H9 (cell line): ENCODE results near the gene PBX4. TPM values are rescaled to one million over a fixed set of nuclear protein-coding genes. Genes with fewer than 3 reads are reported as not detected.

Experiments
- DNase-seq: peaks from one replicate; pipeline ENCODE4 v3.0.0-alpha.2; 2017
- H2AFZ ChIP-seq: one replicate; pipeline ENCODE4 v1.6.1; 2013; ENCODE audit warnings: mild to moderate bottlenecking, low read length, control low read depth, moderate library complexity
- H2AK5ac ChIP-seq: 2 replicates; pipeline ENCODE4 v1.6.1; 2013; ENCODE audit warnings: low read length, control low read depth, mixed read lengths; ENCODE audit not compliant: insufficient read length
- H2BK120ac ChIP-seq: one replicate; pipeline ENCODE4 v1.6.1; 2013; ENCODE audit warnings: low read depth, mild to moderate bottlenecking, low read length, control low read depth, inconsistent platforms; ENCODE audit not compliant: poor library complexity, severe bottlenecking
- H2BK12ac ChIP-seq: 2 replicates; pipeline ENCODE4 v1.6.1; 2013; ENCODE audit warnings: low read length, control low read depth, mixed read lengths, low read depth; ENCODE audit not compliant: insufficient read length
- H2BK15ac ChIP-seq: 2 replicates; pipeline ENCODE4 v1.6.1; 2013; ENCODE audit warnings: low read depth, low read length, control low read depth
- H2BK20ac ChIP-seq: one replicate; pipeline ENCODE4 v1.6.1; 2013; ENCODE audit warnings: low read depth, mild to moderate bottlenecking, low read length, control low read depth, inconsistent platforms; ENCODE audit not compliant: poor library complexity, severe bottlenecking
- H2BK5ac ChIP-seq: 2 replicates; pipeline ENCODE4 v1.6.1; 2013; ENCODE audit warnings: low read length, control low read depth, mixed read lengths; ENCODE audit not compliant: insufficient read length
- H3K14ac ChIP-seq: 2 replicates; pipeline ENCODE4 v1.6.1; 2013; ENCODE audit warnings: low read length, control low read depth; ENCODE audit not compliant: insufficient read depth
- H3K18ac ChIP-seq: 2 replicates; pipeline ENCODE4 v1.6.1; 2013; ENCODE audit warnings: low read depth, mild to moderate bottlenecking, mixed read lengths, low read length, control low read depth; ENCODE audit not compliant: insufficient read length
- H3K23ac ChIP-seq: 2 replicates; pipeline ENCODE4 v1.6.1; 2013; ENCODE audit warnings: low read length, control low read depth, mixed read lengths, low read depth; ENCODE audit not compliant: insufficient read length
- H3K23me2 ChIP-seq: 2 replicates; pipeline ENCODE4 v1.6.1; 2013; ENCODE audit warnings: low read depth, mild to moderate bottlenecking, mixed read lengths, low read length, control low read depth; ENCODE audit not compliant: insufficient read length, poor library complexity, severe bottlenecking
- H3K27ac ChIP-seq: 2 replicates; pipeline ENCODE4 v1.5.1; 2013; ENCODE audit warnings: low read length, control low read depth, mixed read lengths, low read depth; ENCODE audit not compliant: insufficient read length
- H3K27me3 ChIP-seq: 2 replicates; pipeline ENCODE4 v1.6.1; 2013; ENCODE audit warnings: low read length, control low read depth, inconsistent platforms; ENCODE audit not compliant: insufficient read depth
- H3K4ac ChIP-seq: 2 replicates; pipeline ENCODE4 v1.6.1; 2013; ENCODE audit warnings: low read depth, mild to moderate bottlenecking, control low read depth, inconsistent platforms, low read length, moderate library complexity
- H3K4me1 ChIP-seq: 2 replicates; pipeline ENCODE4 v1.6.1; 2013; ENCODE audit warnings: low read length, control low read depth, inconsistent platforms; ENCODE audit not compliant: insufficient read depth
- H3K4me2 ChIP-seq: 2 replicates; pipeline ENCODE4 v1.6.1; 2013; ENCODE audit warnings: low read length, control low read depth, mixed read lengths; ENCODE audit not compliant: insufficient read length, insufficient read depth
- H3K56ac ChIP-seq: 2 replicates; pipeline ENCODE4 v1.6.1; 2013; ENCODE audit warnings: low read depth, mild to moderate bottlenecking, mixed read lengths, low read length, control low read depth; ENCODE audit not compliant: insufficient read length
- H3K79me1 ChIP-seq: 2 replicates; pipeline ENCODE4 v1.6.1; 2013; ENCODE audit warnings: low read depth, mild to moderate bottlenecking, moderate library complexity, low read length, control low read depth, inconsistent platforms; ENCODE audit not compliant: insufficient read depth, poor library complexity, severe bottlenecking
- H3K79me2 ChIP-seq: 2 replicates; pipeline ENCODE4 v1.6.1; 2013; ENCODE audit warnings: low read length, control low read depth, inconsistent platforms; ENCODE audit not compliant: insufficient read depth
- H3K9ac ChIP-seq: 2 replicates; pipeline ENCODE4 v1.6.1; 2013; ENCODE audit warnings: low read length, control low read depth, mixed read lengths; ENCODE audit not compliant: insufficient read length; ENCODE audit errors: extremely low read depth
- H3K9me3 ChIP-seq: one replicate; pipeline ENCODE4 v1.6.1; 2013; ENCODE audit warnings: low read depth, low read length, inconsistent platforms; ENCODE audit not compliant: control insufficient read depth
- H3T11ph ChIP-seq: one replicate; pipeline ENCODE4 v1.6.1; 2013; ENCODE audit warnings: mild to moderate bottlenecking, low read length, control low read depth, inconsistent platforms
- H4K20me1 ChIP-seq: one replicate; pipeline ENCODE4 v1.6.1; 2013; ENCODE audit not compliant: control insufficient read depth, insufficient read length, insufficient read depth
- H4K5ac ChIP-seq: 2 replicates; pipeline ENCODE4 v1.6.1; 2013; ENCODE audit warnings: low read depth, mild to moderate bottlenecking, mixed read lengths, low read length, control low read depth; ENCODE audit not compliant: insufficient read length
- H4K8ac ChIP-seq: replicated peaks from 2 replicates; pipeline ENCODE4 v1.6.1; 2013; ENCODE audit warnings: low read length, control low read depth, mixed read lengths, low read depth; ENCODE audit not compliant: insufficient read length
- H4K91ac ChIP-seq: 2 replicates; pipeline ENCODE4 v1.6.1; 2013; ENCODE audit warnings: low read depth, mild to moderate bottlenecking, moderate library complexity, mixed read lengths, low read length, control low read depth; ENCODE audit not compliant: insufficient read length
- H3K27ac Mint-ChIP-seq, 3 experiments: 2 replicates in 2 of 3; 3 replicates in 1 of 3; pipeline ENCODE4 v1.8.0; 2020 to 2021; ENCODE audit warnings: mixed read lengths in 3 of 3, mild to moderate bottlenecking in 1 of 3, moderate library complexity in 1 of 3
- H3K27me3 Mint-ChIP-seq: 2 replicates; pipeline ENCODE4 v1.8.0; 2021; ENCODE audit warnings: low read depth, mild to moderate bottlenecking, moderate library complexity, mixed read lengths
- H3K36me3 Mint-ChIP-seq, 3 experiments: 2 replicates in 2 of 3; 3 replicates in 1 of 3; pipeline ENCODE4 v1.8.0; 2020 to 2021; ENCODE audit warnings: low read depth in 3 of 3, mixed read lengths in 3 of 3; ENCODE audit not compliant: insufficient read depth in 1 of 3
- H3K4me1 Mint-ChIP-seq, 2 experiments: 2 replicates each; pipeline ENCODE4 v1.8.0; 2020; ENCODE audit warnings: mixed read lengths in 2 of 2
- H3K4me3 Mint-ChIP-seq, 2 experiments: 2 replicates in 1 of 2; 3 replicates in 1 of 2; pipeline ENCODE4 v1.8.0; 2020 to 2021; ENCODE audit warnings: mild to moderate bottlenecking in 2 of 2, mixed read lengths in 2 of 2, moderate library complexity in 1 of 2
- H3K9me3 Mint-ChIP-seq, 2 experiments: 2 replicates in 1 of 2; 3 replicates in 1 of 2; pipeline ENCODE4 v1.8.0; 2020; ENCODE audit warnings: mild to moderate bottlenecking in 2 of 2, mixed read lengths in 2 of 2, moderate library complexity in 1 of 2
- CTCF ChIP-seq: fragments of 200-600 bp; sonication (generic); conservative IDR thresholded peaks from 3 replicates; pipeline ENCODE4 v1.8.0; 2021; ENCODE audit warnings: antibody characterized with exemption, mild to moderate bottlenecking
- WGBS: extraction: QIAGEN DNeasy Blood & Tissue Kit; methylation state at CpG from one replicate; pipeline ENCODE4 v1.1.7; 2013; ENCODE audit warnings: missing lambda C conversion rate, low lambda C conversion rate, mixed read lengths; ENCODE audit not compliant: insufficient read length; ENCODE audit errors: extremely low coverage; 5-methylcytosine and 5-hydroxymethylcytosine counted together
- total RNA-seq: library from RNA; stranded (reverse); gene quantifications from 2 replicates; pipeline ENCODE4 v1.2.1, GENCODE V29; 2021

Gene PBX4
- total RNA-seq, 1 experiment from 2014 or later: 3.3 TPM

GRCh38 chr19:19541616-19542015 is 76.9 kb downstream of the PBX4 start:
- no peak overlapping the region for H3K4me2 ChIP-seq

More at GRCh38 chr19:19541616-19542015, 76.9 kb downstream of the PBX4 start:
- Histone ChIP-seq H3K79me2 (no peaks in the 10 kb centered on the region), H3K79me1 (no peaks in the 10 kb centered on the region), H4K20me1 (no peaks in the 10 kb centered on the region), H3K23me2 (peaks cover 14% of the 10 kb centered on the region), H3K56ac (no peak overlapping the region), H4K8ac (no peak overlapping the region), H2BK120ac (no peak overlapping the region), H3K18ac (no peak overlapping the region), H3K4ac (no peak overlapping the region), H3K9me3 (no peaks in the 10 kb centered on the region), H3K27me3 (peaks cover 2% of the 10 kb centered on the region; the same call in 1 of the 2 replicates), H3K14ac (no peak overlapping the region), H2AFZ (no peak overlapping the region), H3K27ac (no peak overlapping the region), H4K91ac (no peak overlapping the region), H2BK5ac (no peak overlapping the region), H3K9ac (no peak overlapping the region), H2BK15ac (no peak overlapping the region), H3K4me1 (no peaks in the 10 kb centered on the region), H2BK20ac (no peak overlapping the region), H2BK12ac (no peak overlapping the region), H2AK5ac (no peak overlapping the region), H3T11ph (no peak overlapping the region), H3K23ac (no peak overlapping the region), H4K5ac (no peak overlapping the region)
- Mint-ChIP-seq H3K4me1 (peaks cover 7 to 15% of the 10 kb centered on the region in 2 experiments), H3K27me3 (peaks cover 25% of the 10 kb centered on the region), H3K27ac (no peak overlapping the region), H3K4me3 (no peak overlapping the region), H3K9me3 (no peaks in the 10 kb centered on the region; a peak in 1 of 5 replicates), H3K36me3 (peaks cover 2 to 4% (median 2%) of the 10 kb centered on the region in 3 experiments; a peak in 4 of 7 replicates)
- DNase-seq: no peak
- no CpG with 5 or more reads among the region's 16 CpGs for WGBS
- TF ChIP-seq CTCF: no peak
